NCI-H1417 treated with DMSO at 0.1 percent for 48 hours (cell line): ENCODE results near the gene SWT1.
"Not testable (repeated sequence)": the region's sequence is repeated elsewhere in the genome, so short reads cannot be mapped to it uniquely, and the experiment has no call there.

ENCODE experiments used
- DNase-seq: peaks from one replicate; lab custom pipeline; 2025; lab: John Stamatoyannopoulos, UW

The SWT1 gene

GRCh38 chr1:185193756-185194155 lies 36.8 kb downstream of the SWT1 start:
- DNase-seq: no peak

DNA sequence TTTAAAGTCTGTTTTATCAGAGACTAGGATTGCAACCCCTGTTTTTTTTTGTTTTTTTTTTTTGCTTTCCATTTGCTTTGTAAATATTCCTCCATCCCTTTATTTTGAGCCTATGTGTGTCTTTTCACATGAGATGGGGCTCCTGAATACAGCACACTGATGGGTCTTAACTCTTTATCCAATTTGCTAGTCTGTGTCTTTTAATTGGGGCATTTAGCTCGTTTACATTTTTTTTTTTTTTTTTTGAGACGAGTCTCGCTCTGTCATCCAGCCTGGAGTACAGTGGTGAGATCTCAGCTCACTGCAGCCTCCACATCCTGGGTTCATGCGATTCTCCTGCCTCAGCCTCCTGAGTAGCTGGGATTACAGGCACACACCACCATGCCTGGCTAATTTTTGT lies 41.7 kb downstream of the SWT1 start:
- not testable (repeated sequence) for DNase-seq

DNA sequence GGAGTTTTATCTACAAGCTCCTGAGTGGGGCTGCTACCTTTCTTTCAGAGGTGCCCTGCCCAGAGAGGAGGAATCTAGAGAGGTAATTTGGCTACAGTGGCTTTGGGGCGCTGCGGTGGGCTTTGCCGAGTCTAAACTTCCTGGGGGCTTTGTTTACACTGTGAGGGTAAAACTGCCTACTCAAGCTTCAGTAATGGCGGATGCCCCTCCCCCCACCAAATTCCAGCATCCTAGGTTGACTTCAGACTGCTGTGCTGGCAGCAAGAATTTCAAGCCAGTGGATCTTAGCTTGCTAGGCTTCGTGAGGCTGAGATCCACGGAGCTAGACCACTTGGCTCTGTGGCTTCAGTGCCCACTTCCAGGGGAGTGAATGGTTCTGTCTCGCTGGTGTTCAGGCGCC lies 43.9 kb downstream of the SWT1 start:
- DNase-seq: no peak

DNA sequence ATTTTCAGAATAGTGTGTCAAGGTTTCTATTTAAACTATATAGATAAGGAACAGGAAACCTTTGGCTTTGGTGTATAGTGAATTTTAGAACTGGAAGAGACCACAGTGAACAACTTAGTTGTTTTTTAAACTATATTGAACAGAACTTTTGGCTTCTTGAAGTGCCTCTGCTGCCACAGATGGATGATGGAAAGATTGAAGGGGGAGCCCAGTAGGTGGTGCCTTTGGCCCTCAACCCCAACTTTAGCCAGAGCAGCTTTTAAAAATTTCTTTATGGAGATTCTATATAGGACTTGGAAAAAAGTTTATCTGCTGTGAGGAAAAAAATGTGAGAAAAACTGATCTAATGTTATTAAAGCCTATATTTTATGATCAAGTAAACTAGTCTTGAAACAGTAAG lies 50.2 kb downstream of the SWT1 start:
- DNase-seq: no peak

DNA sequence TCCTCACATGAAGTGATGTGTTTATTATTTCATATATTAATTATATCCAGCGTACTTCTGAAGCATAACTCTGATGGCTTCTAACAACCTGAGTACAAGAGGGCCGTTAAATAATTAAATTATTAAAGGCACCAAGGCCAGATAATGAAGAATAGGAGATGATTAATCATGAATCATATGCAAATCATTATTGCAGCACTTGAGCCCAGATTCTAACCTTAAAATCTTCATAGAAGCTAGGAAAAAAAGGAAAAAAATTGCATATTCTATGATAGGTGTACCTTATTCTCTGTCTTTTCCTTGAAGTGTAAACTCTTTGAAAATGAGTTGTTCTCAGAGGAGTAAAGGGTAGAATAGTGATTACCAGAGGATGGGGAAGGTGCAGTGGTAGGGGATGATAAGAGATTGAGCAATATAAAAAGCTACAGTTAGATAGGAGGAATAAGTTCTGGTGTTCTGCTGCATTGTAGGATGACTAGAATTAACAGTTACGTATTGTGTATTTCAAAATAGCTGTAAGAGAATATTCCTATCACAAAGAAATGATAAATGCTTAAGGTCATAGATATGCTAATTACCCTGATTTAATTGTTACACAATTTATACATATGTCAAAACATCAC lies 51.1 kb downstream of the SWT1 start:
- no peak for DNase-seq

DNA sequence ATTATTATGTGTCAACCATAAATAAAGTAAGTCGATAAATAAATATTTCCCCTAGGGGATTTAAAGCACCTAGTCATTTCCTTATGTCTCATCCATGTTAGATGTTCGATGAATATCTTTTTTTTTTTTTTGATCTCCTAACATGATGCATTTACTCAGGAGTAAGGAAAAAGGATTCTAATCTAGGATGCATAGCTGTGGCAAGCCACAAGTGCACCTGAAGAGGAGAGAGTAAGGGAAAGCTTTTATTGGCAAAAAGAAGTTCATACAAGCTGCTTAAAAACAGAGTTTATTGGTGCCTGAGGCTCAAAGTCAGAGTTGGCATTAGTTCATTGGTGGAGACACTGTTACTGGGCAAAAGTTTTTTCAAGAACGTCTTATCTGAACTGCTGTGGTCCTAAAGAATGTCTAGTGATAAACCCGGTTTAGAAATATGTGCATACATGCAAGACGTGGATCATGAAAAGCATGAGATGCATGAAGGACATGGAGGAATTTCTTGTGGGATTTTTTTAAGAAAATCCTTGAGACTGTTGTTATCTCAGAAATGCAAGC lies 51.7 kb downstream of the SWT1 start:
- DNase-seq: no peak

- DNase-seq: not testable (repeated sequence)
Measured at GRCh38 chr1:185209357-185209756, 52.4 kb downstream of the SWT1 start.

GRCh38 chr1:185213091-185213490 lies 56.1 kb downstream of the SWT1 start:
- DNase-seq: no peak

- no peak for DNase-seq
Measured at GRCh38 chr1:185215911-185216310, 58.9 kb downstream of the SWT1 start.

DNA sequence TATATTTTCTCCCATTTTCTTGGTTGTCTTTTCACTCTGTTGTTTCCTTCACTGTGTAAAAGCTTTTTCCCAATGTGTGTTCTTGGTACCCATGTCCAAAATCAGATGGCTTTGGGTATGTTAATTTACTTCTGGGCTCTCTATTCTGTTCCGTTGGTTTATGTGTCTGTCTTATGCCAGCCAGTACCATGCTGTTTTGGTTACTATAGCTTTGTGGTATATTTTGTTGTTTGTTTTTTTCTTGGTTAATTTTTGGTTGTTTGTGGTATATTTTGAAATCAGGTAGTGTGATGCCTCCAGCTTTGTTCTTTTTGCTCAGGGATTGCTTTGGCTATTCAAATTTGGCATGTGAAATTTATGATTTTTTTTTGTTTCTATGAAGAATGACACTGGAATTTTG lies 67.2 kb downstream of the SWT1 start:
- DNase-seq: no peak

GRCh38 chr1:185227161-185227560 lies 70.2 kb downstream of the SWT1 start:
- no peak for DNase-seq

- no peak for DNase-seq
Measured at GRCh38 chr1:185228979-185229378, 72.0 kb downstream of the SWT1 start.

DNA sequence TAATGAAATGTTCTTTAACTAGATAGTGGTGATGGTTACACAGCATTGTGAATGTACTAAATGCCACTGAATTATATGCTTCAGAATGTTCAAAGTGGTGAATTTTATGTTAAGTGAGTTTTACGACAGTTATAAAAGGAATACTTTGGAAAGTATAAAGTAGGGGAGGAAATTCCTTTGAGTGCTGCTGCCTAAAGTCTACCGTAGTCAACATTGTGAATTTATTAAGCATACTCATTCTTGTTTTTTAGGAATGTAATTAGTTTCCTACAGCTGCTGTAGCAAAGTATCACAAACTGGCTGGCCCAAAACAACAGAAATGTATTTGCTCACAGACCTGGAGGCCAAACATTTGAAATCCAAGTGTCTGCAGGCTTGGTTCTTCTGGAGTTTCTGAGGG lies 73.0 kb downstream of the SWT1 start:
- no peak for DNase-seq

GRCh38 chr1:185232874-185233273 lies 75.9 kb downstream of the SWT1 start:
- DNase-seq: no peak

- not testable (repeated sequence) for DNase-seq
Measured at GRCh38 chr1:185234183-185234582, 77.2 kb downstream of the SWT1 start.

- not testable (repeated sequence) for DNase-seq
Measured at GRCh38 chr1:185237176-185237575, 80.2 kb downstream of the SWT1 start.

- DNase-seq: no peak
Measured at GRCh38 chr1:185237661-185238060, 80.7 kb downstream of the SWT1 start.

- no peak for DNase-seq
Measured at GRCh38 chr1:185238447-185238846, 81.5 kb downstream of the SWT1 start.

DNA sequence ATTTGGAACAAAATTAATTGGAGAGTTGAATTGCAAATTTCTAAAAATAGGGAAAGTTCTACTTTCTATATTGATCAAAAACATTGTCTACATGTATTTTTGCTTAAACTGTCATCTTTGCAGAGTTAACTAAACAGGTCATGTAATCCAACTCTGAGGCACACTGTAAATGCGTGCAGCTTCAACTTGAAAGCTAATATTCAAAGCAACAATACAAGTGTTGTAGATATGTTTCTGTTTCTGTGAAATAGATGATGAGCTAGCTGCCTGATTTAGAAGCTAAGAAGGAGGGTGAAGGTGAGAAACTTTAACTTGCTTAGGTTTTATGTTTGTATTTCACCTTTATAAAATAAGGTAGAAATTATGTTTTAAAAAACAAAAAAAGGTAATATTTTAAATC lies 82.9 kb downstream of the SWT1 start:
- no peak for DNase-seq

DNA sequence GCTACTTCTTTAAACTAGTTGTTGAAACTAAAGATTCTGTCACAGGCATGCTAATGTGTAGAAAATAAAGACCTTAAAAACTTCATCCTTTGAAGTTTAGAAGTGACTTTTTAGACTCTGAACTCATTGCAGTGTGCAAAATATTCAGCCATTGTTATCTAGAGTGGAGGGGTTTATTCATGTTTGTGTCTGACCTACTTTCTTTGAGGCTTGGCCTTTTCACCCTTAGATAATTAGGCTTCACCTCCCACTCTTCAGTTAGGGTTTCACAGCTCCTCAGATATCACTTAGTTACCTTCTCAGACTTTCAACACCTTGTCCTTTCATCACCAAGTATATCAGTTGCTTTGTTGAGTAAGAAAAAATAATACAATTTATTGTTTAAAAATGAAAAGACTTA lies 84.2 kb downstream of the SWT1 start:
- DNase-seq: no peak

GRCh38 chr1:185244015-185244747 lies 87.2 kb downstream of the SWT1 start:
- DNase-seq: no peak

- no peak for DNase-seq
Measured at GRCh38 chr1:185245466-185245865, 88.5 kb downstream of the SWT1 start.

GRCh38 chr1:185249563-185249962 lies 92.6 kb downstream of the SWT1 start:
- DNase-seq: no peak

DNA sequence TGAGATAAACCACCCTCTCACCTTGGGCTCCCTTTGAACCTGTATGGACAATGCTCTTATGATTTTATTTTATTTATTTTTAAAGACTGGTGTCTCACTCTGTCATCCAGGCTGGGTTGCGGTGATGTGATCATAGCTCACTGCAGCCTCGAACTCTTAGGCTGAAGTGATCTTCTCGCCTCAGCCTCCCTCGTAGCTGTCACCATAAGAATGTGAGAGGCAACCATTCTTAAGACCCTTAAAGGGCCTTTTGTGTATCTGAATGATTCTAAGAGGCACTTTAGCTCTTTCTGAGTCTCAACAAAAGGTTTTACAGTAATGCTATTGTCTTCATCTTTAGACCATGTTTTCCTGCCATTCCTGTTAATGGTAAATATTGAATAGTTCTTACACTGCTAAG lies 93.1 kb downstream of the SWT1 start:
- DNase-seq: no peak
